ENCODE data around the gene MISP.
A peak's percentile ranks its signal among the peaks of the same experiment; 100 is the strongest.
"Not testable (repeated sequence)": the region's sequence is repeated elsewhere in the genome, so short reads cannot be mapped to it uniquely, and the experiment has no call there.

MISP gene

GRCh38 chr19:725461-726089, 25.3 kb upstream of the MISP start:
- no peak for DNase-seq (ENCODE audit: low read depth in 2 of 2)

- no peak for DNase-seq (ENCODE audit: low read depth in 2 of 2)
Observed at GRCh38 chr19:726993-727956, 23.6 kb upstream of the MISP start.

DNA sequence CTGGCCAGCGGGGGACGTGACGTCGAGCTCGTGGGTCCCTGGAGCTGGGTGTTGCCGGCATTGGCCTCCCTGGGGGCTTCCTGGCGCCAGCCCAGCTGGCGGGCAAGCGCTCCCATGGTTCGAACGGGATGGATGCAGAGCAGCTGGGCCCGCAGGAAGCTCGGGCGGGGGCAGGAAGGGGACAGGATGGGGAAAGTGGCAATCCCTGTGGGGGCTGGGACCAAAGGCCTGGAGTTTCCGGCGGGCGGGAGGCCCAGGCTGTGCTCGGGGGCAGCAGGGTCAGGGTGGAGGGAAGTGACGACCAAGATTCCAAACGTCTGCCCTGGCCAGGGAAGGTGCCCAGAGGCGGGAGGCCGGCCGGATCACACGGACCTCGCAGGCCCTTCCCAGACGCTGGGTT, 22.9 kb upstream of the MISP start:
- no peak for DNase-seq (ENCODE audit: low read depth in 2 of 2)

DNA sequence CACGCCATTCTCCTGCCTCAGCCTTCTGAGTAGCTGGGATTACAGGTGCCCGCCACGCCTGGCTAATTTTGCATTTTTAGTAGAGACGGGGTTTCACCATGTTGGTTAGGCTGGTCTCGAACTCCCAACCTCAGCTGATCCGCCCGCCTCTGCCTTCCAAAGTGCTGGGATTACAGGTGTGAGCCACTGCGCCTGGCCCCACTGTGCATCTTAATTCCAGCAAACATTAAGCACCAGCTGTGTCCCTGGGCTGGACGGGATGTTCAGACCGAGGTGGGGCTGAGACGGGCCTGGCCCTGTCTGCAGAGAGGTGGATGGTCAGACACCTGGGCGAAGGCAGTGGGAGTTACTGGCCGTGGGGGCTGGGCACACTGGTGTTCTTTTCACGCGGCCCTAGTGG, 21.3 kb upstream of the MISP start:
- DNase-seq (ENCODE audit: low read depth in 2 of 2): not testable (repeated sequence)

- no peak for DNase-seq (ENCODE audit: low read depth in 2 of 2)
Observed at GRCh38 chr19:729965-730668, 20.8 kb upstream of the MISP start.

- DNase-seq (ENCODE audit: low read depth in 2 of 2): no peak
Observed at GRCh38 chr19:731000-731399, 19.9 kb upstream of the MISP start.

- no peak for DNase-seq (ENCODE audit: low read depth in 2 of 2)
Observed at GRCh38 chr19:732148-733069, 18.5 kb upstream of the MISP start.

DNA sequence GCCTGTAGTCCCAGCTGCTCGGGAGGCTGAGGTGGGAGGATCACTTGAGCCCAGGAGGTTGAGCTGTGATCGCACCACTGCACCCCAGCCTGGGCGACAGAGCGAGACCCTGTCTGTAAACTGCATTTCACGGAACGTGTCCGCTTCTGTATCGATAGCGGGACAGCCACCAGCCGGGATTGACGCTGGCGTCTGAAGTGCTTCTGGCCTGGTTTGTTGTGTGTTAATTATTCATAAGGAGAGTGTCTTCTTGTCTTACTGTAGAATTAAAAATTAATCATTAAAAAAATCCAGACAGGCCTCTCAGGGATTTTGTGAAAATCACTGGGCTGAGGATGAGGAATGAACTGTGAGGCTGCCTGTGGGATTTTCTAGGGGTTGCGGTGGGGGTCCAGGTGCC, 16.2 kb upstream of the MISP start:
- no peak for DNase-seq (ENCODE audit: low read depth in 2 of 2)

DNA sequence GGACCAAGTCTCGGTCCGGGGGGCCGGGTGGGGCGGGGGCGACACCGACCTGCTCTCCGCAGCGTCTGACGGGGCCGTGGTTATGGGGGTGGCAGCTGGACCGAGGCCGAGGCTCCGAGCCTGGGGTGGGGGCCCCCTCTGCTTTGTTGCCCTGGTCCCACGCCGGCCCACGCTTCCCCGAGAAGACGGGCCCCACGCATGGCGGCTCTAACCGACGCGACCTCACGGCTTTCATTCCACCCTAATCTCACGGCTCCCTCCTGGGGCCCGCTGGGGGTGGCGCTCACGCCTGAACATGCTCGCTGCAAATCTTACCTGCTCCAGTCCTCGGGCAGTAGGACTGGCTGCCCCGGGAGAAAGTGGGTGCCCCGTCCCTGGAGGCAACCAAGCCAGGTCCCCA, 14.8 kb upstream of the MISP start:
- DNase-seq (ENCODE audit: low read depth in 2 of 2): no peak

DNA sequence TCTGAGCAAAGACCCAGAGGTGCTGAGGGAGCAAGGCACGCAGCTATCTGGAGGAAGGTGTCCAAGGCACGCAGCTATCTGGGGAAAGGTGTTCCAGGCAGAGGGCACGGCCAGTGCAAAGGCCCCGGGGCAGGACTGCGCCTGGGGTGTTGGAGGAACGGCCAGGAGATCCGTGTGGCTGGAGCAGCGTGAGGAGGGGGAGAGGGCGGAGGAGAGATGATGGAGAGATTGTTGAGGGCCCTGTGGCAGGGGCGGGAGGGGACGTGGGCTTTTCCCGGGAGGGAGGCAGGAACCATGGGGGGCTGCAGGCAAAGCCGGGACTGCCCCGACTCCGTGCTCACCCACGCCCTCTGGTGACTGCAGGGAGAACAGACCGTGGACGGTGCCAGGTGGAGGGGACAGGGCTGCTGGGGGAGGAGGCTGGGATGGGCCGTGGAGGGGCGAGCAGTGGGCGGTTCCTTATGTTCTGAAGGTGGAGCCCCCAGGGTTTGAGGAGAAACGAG, 13.3 kb upstream of the MISP start:
- DNase-seq (ENCODE audit: low read depth in 2 of 2): peak; percentile 29 to 34

GRCh38 chr19:738509-739128, 12.3 kb upstream of the MISP start:
- DNase-seq (ENCODE audit: low read depth in 2 of 2): no peak

DNA sequence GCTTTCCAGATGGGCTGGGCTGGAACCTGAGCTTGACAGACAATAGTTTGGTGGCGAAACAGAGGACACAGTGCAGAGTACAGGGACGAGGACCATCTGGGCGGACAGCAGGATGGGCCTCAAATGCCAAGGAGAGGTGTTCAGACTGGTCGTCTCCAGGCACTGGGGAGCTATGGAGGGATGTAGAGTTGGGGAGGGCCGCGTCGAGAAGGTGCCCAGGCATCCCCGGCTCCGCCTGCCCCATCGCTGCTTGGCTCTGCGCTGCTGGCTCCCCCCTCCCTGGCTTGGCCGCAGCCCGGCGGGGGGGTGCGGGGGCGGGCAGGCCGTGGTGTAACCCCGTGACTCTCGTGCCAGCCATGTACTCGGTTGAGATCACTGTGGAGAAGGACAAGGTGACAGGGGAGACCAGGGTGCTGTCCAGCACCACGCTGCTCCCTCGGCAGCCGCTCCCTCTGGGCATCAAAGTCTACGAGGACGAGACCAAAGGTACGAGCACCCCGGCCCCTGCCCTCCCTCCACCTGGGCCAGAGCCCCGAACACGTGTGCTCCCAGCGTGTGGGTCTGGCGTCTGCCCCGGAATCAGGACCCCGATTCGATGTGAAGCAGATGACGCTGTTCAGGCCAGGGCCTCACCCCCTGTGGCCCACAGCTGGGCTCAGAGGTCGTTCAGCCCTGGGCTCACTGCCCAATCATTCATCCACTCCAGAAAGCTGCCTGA, 10.8 kb upstream of the MISP start:
- DNase-seq (ENCODE audit: low read depth in 2 of 2): no peak

- not testable (repeated sequence) for DNase-seq (ENCODE audit: low read depth in 2 of 2)
Observed at GRCh38 chr19:740816-741505, 10.0 kb upstream of the MISP start.

- no peak for DNase-seq (ENCODE audit: low read depth in 2 of 2)
Observed at GRCh38 chr19:741506-742131, 9.3 kb upstream of the MISP start.

- DNase-seq (ENCODE audit: low read depth in 2 of 2): no peak
Observed at GRCh38 chr19:742540-743075, 8.3 kb upstream of the MISP start.

DNA sequence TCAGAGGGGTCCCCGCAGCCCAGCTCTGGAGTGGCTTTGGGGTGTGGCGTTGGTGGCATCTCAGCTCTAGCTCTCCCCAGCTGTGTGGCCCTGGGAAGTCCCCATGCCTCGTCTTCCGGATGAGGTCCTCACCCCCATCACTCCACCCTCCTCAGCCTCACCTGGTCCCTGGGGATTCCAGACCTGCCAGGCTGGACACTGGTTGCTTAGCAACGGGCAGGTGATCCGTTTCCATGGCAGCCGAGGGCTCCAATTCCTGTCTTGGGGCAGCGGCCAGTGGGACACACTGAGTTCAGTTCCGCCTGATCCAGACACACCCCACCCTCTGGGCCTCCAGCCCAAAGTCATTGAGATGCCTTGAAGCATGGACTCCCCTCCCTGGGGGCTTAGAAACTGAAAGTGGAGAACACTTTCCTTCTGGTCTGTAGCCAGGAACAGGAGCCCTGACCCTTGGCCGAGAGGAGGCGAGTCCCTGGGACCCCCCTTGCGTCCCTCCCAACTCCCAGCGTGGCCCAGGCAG, 7.7 kb upstream of the MISP start:
- DNase-seq (ENCODE audit: low read depth in 2 of 2): no peak

GRCh38 chr19:745138-745537, 5.8 kb upstream of the MISP start:
- DNase-seq (ENCODE audit: low read depth in 2 of 2): not testable (repeated sequence)

GRCh38 chr19:746208-746819, 4.6 kb upstream of the MISP start:
- DNase-seq (ENCODE audit: low read depth in 2 of 2): no peak

Measured in stimulated activated CD8-positive, alpha-beta memory T cell treated with anti-CD3 and anti-CD28 coated beads, Interleukin-7, amount 100 ng/mL, for 4 hours (primary cell).